ENCODE results near the gene ANAPC10.

DNA sequence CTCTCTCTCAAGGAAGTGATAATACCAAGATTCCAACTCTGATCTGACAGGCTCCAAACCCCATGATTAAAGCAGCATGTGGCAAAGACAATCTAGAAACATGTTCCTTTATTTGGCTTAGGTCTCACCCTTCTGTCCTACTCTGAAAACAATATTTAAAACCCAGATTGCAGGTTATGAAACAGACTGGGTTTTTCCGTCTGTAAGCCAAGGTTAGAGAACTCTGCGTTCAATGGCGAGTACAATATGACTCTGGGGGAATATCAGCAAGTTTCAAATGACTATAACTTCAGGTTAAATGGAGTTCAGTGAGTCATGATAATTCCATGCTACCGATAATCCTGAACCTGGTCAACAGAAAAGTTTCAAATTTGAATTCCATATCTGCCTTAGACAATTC, 50.8 kb downstream of the ANAPC10 start:
- TF ChIP-seq CHD2 (IDR thresholded peaks at IDR 0.05; ENCODE audit: low read length, partially characterized antibody) (no peak), POLR2AphosphoS5 (IDR thresholded peaks at IDR 0.05; ENCODE audit: low read depth, low read length) (no peak), NFIC (IDR thresholded peaks at IDR 0.05; ENCODE audit: borderline replicate concordance) (no peak), GATA2 (CRISPR knock-in tag; IDR thresholded peaks at IDR 0.05) (no peak), EP300 (IDR thresholded peaks at IDR 0.05; ENCODE audit: borderline replicate concordance in 1 of 2, low read depth in 1 of 2, low read length in 1 of 2) (no peak), RAD21 (IDR thresholded peaks at IDR 0.05; ENCODE audit: low read length) (no peak), SMC3 (IDR thresholded peaks at IDR 0.05; ENCODE audit: low read depth, low read length) (no peak), EZH2phosphoT487 (IDR thresholded peaks at IDR 0.05; ENCODE audit: borderline replicate concordance, low read depth) (no peak), TEAD4 (IDR thresholded peaks at IDR 0.05; ENCODE audit: borderline replicate concordance, insufficient read depth) (no peak)
- TF ChIP-seq, protein P1, sequence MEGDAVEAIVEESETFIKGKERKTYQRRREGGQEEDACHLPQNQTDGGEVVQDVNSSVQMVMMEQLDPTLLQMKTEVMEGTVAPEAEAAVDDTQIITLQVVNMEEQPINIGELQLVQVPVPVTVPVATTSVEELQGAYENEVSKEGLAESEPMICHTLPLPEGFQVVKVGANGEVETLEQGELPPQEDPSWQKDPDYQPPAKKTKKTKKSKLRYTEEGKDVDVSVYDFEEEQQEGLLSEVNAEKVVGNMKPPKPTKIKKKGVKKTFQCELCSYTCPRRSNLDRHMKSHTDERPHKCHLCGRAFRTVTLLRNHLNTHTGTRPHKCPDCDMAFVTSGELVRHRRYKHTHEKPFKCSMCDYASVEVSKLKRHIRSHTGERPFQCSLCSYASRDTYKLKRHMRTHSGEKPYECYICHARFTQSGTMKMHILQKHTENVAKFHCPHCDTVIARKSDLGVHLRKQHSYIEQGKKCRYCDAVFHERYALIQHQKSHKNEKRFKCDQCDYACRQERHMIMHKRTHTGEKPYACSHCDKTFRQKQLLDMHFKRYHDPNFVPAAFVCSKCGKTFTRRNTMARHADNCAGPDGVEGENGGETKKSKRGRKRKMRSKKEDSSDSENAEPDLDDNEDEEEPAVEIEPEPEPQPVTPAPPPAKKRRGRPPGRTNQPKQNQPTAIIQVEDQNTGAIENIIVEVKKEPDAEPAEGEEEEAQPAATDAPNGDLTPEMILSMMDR (IDR thresholded peaks at IDR 0.05): no peak
- TF ChIP-seq, protein P2, sequence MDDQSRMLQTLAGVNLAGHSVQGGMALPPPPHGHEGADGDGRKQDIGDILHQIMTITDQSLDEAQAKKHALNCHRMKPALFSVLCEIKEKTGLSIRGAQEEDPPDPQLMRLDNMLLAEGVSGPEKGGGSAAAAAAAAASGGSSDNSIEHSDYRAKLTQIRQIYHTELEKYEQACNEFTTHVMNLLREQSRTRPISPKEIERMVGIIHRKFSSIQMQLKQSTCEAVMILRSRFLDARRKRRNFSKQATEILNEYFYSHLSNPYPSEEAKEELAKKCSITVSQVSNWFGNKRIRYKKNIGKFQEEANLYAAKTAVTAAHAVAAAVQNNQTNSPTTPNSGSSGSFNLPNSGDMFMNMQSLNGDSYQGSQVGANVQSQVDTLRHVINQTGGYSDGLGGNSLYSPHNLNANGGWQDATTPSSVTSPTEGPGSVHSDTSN (IDR thresholded peaks at IDR 0.05): no peak
- TF ChIP-seq, protein P3, sequence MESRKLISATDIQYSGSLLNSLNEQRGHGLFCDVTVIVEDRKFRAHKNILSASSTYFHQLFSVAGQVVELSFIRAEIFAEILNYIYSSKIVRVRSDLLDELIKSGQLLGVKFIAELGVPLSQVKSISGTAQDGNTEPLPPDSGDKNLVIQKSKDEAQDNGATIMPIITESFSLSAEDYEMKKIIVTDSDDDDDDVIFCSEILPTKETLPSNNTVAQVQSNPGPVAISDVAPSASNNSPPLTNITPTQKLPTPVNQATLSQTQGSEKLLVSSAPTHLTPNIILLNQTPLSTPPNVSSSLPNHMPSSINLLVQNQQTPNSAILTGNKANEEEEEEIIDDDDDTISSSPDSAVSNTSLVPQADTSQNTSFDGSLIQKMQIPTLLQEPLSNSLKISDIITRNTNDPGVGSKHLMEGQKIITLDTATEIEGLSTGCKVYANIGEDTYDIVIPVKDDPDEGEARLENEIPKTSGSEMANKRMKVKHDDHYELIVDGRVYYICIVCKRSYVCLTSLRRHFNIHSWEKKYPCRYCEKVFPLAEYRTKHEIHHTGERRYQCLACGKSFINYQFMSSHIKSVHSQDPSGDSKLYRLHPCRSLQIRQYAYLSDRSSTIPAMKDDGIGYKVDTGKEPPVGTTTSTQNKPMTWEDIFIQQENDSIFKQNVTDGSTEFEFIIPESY (IDR thresholded peaks at IDR 0.05; ENCODE audit: borderline replicate concordance, low read depth): no peak

Measured in SK-N-SH (cell line).